HepG2 (cell line): ENCODE data around the gene LSMEM2. TPM values are rescaled to one million over a fixed set of nuclear protein-coding genes. Genes with fewer than 3 reads are reported as not detected.

Experiments
- ARNTL ChIP-seq: sonication (generic); formaldehyde crosslinking; IDR thresholded peaks from 2 replicates; pipeline ENCODE4 v1.4.0; 2020; ENCODE audit warnings: mild to moderate bottlenecking, missing genetic modification reagents
- BCLAF1 ChIP-seq: fragments of 450-650 bp; IDR thresholded peaks from 2 replicates; pipeline ENCODE4 v1.6.1; 2017; ENCODE audit warnings: mild to moderate bottlenecking
- CCAR2 ChIP-seq: fragments of 200-400 bp; formaldehyde crosslinking; optimal IDR thresholded peaks from 2 replicates; pipeline ENCODE3; 2018; ENCODE audit warnings: low read depth, mild to moderate bottlenecking, low read length, moderate library complexity
- EHMT2 ChIP-seq: fragments of 200-600 bp; sonication (generic); IDR thresholded peaks from 2 replicates; pipeline ENCODE4 v1.7.0; 2017; ENCODE audit warnings: antibody characterized with exemption, low read depth, low read length, borderline replicate concordance
- KLF9 ChIP-seq: IDR thresholded peaks from 2 replicates; pipeline ENCODE4 v1.6.1; 2016; ENCODE audit warnings: low read depth
- POLR2AphosphoS5 ChIP-seq: IDR thresholded peaks from 2 replicates; pipeline ENCODE4 v1.6.1; 2012; ENCODE audit warnings: low read depth, low read length
- RFX5 ChIP-seq: IDR thresholded peaks from 2 replicates; pipeline ENCODE4 v1.6.1; 2011; ENCODE audit warnings: low read depth, low read length, improper control_type of control experiment
- TRAFD1 ChIP-seq: sonication (generic); formaldehyde crosslinking; IDR thresholded peaks from 2 replicates; pipeline ENCODE4 v1.5.1; 2020; ENCODE audit warnings: missing genetic modification reagents, mild to moderate bottlenecking, borderline replicate concordance
- ZBTB20 ChIP-seq: sonication (generic); formaldehyde crosslinking; IDR thresholded peaks from 2 replicates; pipeline ENCODE4 v1.8.1; 2023; ENCODE audit warnings: missing genetic modification reagents, low read depth, mild to moderate bottlenecking, borderline replicate concordance
- ZFP36L2 ChIP-seq: sonication (generic); formaldehyde crosslinking; IDR thresholded peaks from 2 replicates; pipeline ENCODE4 v1.4.0; 2020; ENCODE audit warnings: missing genetic modification reagents
- ZNF275 ChIP-seq: sonication (generic); formaldehyde crosslinking; IDR thresholded peaks from 2 replicates; pipeline ENCODE4 v1.8.0; 2022; ENCODE audit warnings: missing genetic modification reagents, mild to moderate bottlenecking, inconsistent platforms, borderline replicate concordance
- ZNF333 ChIP-seq: sonication (generic); formaldehyde crosslinking; IDR thresholded peaks from 2 replicates; pipeline ENCODE4 v1.4.0; 2020; ENCODE audit warnings: mild to moderate bottlenecking, missing genetic modification reagents, borderline replicate concordance
- ZNF670 ChIP-seq: sonication (generic); formaldehyde crosslinking; IDR thresholded peaks from 2 replicates; pipeline ENCODE4 v1.8.0; 2022; ENCODE audit warnings: mild to moderate bottlenecking, missing genetic modification reagents, borderline replicate concordance
- ZNF75D ChIP-seq: sonication (generic); formaldehyde crosslinking; IDR thresholded peaks from 2 replicates; pipeline ENCODE4 v1.8.1; 2023; ENCODE audit warnings: missing genetic modification reagents, mild to moderate bottlenecking, borderline replicate concordance
- polyA plus RNA-seq, 8 experiments: library from polyadenylated mRNA; depleted of rRNA in 3 of 8; stranded (reverse) in 7 of 8; unstranded in 1 of 8; fragments of >200 nt; fragmentation: Illumina TruSeq in 4 of 8; extraction: Trizol in 4 of 8; gene quantifications; 2 replicates each; pipeline versions ENCODE4 v1.2.1 to v1.2.3, GENCODE V29; 2011 to 2016; ENCODE audit warnings: low read depth in 4 of 8, missing spikeins in 1 of 8, mixed read lengths in 1 of 8; ENCODE audit not compliant: insufficient read depth in 1 of 8
- total RNA-seq, 5 experiments: library from RNA; depleted of rRNA; stranded (reverse); fragments of >200 nt; fragmentation: Illumina TruSeq; extraction: Trizol; gene quantifications; 2 replicates each; pipeline ENCODE4 v1.2.3, GENCODE V29; 2016; ENCODE audit warnings: low read depth in 1 of 5
- TF ChIP-seq, protein P1 (sequence below): IDR thresholded peaks from 2 replicates; pipeline ENCODE4 v1.6.1; 2016; ENCODE audit warnings: low read depth, missing genetic modification reagents, missing compliant biosample characterization
- TF ChIP-seq, protein P2 (sequence below): sonication (generic); formaldehyde crosslinking; IDR thresholded peaks from 2 replicates; pipeline ENCODE4 v1.4.0; 2020; ENCODE audit warnings: missing genetic modification reagents

LSMEM2 gene
- total and polyA plus RNA-seq, 2 of the 13 experiments (the other 11 are each of a cell fraction or from before 2014, with no cell fraction given) = 0.07 to 0.41 TPM

GRCh38 chr3:50337175-50337861 is 58.4 kb downstream of the LSMEM2 start (continued):
- TF ChIP-seq, protein P1, sequence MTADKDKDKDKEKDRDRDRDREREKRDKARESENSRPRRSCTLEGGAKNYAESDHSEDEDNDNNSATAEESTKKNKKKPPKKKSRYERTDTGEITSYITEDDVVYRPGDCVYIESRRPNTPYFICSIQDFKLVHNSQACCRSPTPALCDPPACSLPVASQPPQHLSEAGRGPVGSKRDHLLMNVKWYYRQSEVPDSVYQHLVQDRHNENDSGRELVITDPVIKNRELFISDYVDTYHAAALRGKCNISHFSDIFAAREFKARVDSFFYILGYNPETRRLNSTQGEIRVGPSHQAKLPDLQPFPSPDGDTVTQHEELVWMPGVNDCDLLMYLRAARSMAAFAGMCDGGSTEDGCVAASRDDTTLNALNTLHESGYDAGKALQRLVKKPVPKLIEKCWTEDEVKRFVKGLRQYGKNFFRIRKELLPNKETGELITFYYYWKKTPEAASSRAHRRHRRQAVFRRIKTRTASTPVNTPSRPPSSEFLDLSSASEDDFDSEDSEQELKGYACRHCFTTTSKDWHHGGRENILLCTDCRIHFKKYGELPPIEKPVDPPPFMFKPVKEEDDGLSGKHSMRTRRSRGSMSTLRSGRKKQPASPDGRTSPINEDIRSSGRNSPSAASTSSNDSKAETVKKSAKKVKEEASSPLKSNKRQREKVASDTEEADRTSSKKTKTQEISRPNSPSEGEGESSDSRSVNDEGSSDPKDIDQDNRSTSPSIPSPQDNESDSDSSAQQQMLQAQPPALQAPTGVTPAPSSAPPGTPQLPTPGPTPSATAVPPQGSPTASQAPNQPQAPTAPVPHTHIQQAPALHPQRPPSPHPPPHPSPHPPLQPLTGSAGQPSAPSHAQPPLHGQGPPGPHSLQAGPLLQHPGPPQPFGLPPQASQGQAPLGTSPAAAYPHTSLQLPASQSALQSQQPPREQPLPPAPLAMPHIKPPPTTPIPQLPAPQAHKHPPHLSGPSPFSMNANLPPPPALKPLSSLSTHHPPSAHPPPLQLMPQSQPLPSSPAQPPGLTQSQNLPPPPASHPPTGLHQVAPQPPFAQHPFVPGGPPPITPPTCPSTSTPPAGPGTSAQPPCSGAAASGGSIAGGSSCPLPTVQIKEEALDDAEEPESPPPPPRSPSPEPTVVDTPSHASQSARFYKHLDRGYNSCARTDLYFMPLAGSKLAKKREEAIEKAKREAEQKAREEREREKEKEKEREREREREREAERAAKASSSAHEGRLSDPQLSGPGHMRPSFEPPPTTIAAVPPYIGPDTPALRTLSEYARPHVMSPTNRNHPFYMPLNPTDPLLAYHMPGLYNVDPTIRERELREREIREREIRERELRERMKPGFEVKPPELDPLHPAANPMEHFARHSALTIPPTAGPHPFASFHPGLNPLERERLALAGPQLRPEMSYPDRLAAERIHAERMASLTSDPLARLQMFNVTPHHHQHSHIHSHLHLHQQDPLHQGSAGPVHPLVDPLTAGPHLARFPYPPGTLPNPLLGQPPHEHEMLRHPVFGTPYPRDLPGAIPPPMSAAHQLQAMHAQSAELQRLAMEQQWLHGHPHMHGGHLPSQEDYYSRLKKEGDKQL (CRISPR knock-in tag) = no peak
- TF ChIP-seq CCAR2 (no peak), KLF9 (CRISPR knock-in tag) (no peak), BCLAF1 (no peak), EHMT2 (no peak), TRAFD1 (no peak), ZNF275 (peak; percentile 98; the same call in 1 of the 2 replicates), ZBTB20 (CRISPR knock-in tag) (peak; percentile 20; the same call in 1 of the 2 replicates), ZFP36L2 (CRISPR knock-in tag) (no peak), ZNF333 (peak; percentile 82; the same call in 1 of the 2 replicates), ZNF75D (CRISPR knock-in tag) (no peak), POLR2AphosphoS5 (peak; percentile 73), RFX5 (no peak), ZNF670 (CRISPR knock-in tag) (no peak), ARNTL (CRISPR knock-in tag) (peak; percentile 93)
- TF ChIP-seq, protein P2, sequence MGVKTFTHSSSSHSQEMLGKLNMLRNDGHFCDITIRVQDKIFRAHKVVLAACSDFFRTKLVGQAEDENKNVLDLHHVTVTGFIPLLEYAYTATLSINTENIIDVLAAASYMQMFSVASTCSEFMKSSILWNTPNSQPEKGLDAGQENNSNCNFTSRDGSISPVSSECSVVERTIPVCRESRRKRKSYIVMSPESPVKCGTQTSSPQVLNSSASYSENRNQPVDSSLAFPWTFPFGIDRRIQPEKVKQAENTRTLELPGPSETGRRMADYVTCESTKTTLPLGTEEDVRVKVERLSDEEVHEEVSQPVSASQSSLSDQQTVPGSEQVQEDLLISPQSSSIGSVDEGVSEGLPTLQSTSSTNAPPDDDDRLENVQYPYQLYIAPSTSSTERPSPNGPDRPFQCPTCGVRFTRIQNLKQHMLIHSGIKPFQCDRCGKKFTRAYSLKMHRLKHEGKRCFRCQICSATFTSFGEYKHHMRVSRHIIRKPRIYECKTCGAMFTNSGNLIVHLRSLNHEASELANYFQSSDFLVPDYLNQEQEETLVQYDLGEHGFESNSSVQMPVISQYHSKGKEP (CRISPR knock-in tag) = no peak
